Brain microvascular endothelial cell (primary cell): ENCODE data around the gene CAMK1D.

ENCODE experiments used
- DNase-seq: peaks from one replicate; pipeline ENCODE4 v3.0.0-alpha.2; 2020
- H3K27ac ChIP-seq: fragments of 250-450 bp; sonication (Bioruptor Pico); 2 replicates; pipeline ENCODE4 v1.5.1; 2020; ENCODE audit warnings: mild to moderate bottlenecking, moderate library complexity
- H3K27me3 ChIP-seq: fragments of 250-450 bp; sonication (Bioruptor Pico); replicated peaks from 2 replicates; pipeline ENCODE4 v1.5.1; 2020; ENCODE audit warnings: mild to moderate bottlenecking
- H3K36me3 ChIP-seq: fragments of 250-450 bp; sonication (Bioruptor Pico); replicated peaks from 2 replicates; pipeline ENCODE4 v1.5.1; 2020; ENCODE audit warnings: mild to moderate bottlenecking
- H3K4me3 ChIP-seq: 2 replicates; pipeline ENCODE4 v1.5.1; 2011; ENCODE audit warnings: low read depth, mild to moderate bottlenecking, control low read depth, low read length, moderate library complexity
- CTCF ChIP-seq: IDR thresholded peaks from 2 replicates; pipeline ENCODE4 v1.5.1; 2011; ENCODE audit warnings: low read depth, mild to moderate bottlenecking, moderate library complexity, low read length, control low read depth, inconsistent platforms; ENCODE audit errors: missing control alignments
- in situ Hi-C: cut with HindIII; loops from 2 replicates; pipeline ENCODE4 v1.10.0; 2017; ENCODE audit warnings: low sequenced_read_pairs, low pct_ligation_motif_present

Gene CAMK1D

GRCh38 chr10:12774204-12774894 lies 425.0 kb downstream of the CAMK1D start:
- in situ Hi-C loops, result no loop called here
- Histone ChIP-seq H3K36me3 (no peaks in the 10 kb centered on the region), H3K4me3 (no peak overlapping the region), H3K27ac (no peak overlapping the region), H3K27me3 (no peaks in the 10 kb centered on the region)
- DNase-seq, result no peak
- TF ChIP-seq CTCF, result no peak

- Histone ChIP-seq H3K4me3 (no peak overlapping the region), H3K27me3 (no peaks in the 10 kb centered on the region), H3K27ac (no peak overlapping the region), H3K36me3 (no peaks in the 10 kb centered on the region)
- in situ Hi-C loops, result no loop called here
- no peak for DNase-seq
- no peak for TF ChIP-seq CTCF
These were observed 428.7 kb downstream of the CAMK1D start for GRCh38 chr10:12777840-12778585.

- no peak for DNase-seq
- no peaks in the 10 kb centered on the region for H3K36me3 ChIP-seq
These were observed 431.6 kb downstream of the CAMK1D start for GRCh38 chr10:12780634-12781601.

GRCh38 chr10:12781976-12782375 lies 432.6 kb downstream of the CAMK1D start:
- DNase-seq, result no peak
- Histone ChIP-seq H3K4me3 (no peak overlapping the region), H3K27ac (no peak overlapping the region), H3K36me3 (no peaks in the 10 kb centered on the region), H3K27me3 (no peaks in the 10 kb centered on the region)
- in situ Hi-C loops, result no loop called here
- TF ChIP-seq CTCF, result no peak

More at GRCh38 chr10:12780634-12781601, 431.6 kb downstream of the CAMK1D start:
- Histone ChIP-seq H3K27ac (no peak overlapping the region), H3K27me3 (no peaks in the 10 kb centered on the region), H3K4me3 (no peak overlapping the region)
- TF ChIP-seq CTCF, result no peak
- in situ Hi-C loops, result no loop called here

- Histone ChIP-seq H3K27me3 (no peaks in the 10 kb centered on the region), H3K36me3 (no peaks in the 10 kb centered on the region), H3K27ac (no peak overlapping the region), H3K4me3 (no peak overlapping the region)
- in situ Hi-C loops, result no loop called here
- TF ChIP-seq CTCF, result peak; percentile 82
- peak; percentile 19 for DNase-seq
These were observed 433.2 kb downstream of the CAMK1D start for GRCh38 chr10:12782537-12782936.
